ENCODE data around the gene DHX34. TPM values are rescaled to one million over a fixed set of nuclear protein-coding genes. Genes with fewer than 3 reads are reported as not detected.

DHX34 gene
- total and polyA plus RNA-seq, 9 of the 15 experiments (the other 6 are each of a cell fraction or from before 2014, with no cell fraction given): 0.36 to 42.0 (median 15.0) TPM

DNA sequence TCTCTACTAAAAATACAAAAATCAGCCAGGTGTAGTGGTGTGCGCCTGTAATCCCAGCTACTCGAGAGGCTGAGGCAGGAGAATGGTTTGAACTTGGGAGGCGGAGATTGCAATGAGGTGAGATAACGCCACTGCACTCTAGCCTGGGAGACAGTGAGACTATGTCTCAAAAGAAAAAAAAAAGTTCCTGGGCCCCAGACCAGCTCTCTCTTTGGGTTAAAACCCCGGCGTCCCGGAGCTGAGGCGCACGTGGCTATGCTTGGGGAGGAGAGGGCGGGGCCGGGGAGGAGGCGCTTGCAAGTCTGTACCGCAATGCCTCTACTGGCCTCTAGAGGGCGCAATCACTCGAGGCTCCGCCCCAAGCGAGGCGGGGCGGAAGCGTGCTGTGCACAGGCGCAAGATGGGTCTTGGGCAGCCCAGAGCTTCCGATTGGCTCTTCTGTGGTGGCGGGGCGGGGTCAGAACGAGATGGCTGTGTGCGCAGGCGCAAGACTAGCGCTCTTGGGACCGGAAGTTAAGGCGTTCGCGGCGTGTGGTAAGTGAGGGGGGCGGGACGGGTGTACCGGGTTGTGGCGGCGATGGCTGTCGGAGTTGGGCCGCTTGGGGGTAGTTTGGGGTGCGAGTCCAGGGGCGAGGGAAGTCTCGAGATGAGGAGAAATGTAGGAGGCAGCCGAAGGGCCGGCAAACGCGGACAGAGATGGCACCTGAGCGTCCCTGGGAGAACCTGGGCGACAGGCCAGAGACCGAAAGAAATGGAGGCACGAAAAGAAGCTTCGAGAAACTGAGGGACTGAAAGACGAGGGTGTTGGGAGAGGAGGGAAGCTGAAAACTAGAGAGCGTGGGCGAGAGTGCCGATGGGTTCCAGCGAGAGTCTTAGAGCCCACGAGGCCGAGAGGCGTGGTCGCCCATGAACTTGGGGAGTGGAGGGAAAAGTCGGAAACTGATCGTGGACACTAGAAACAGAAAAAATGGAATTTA, at the start of gene DHX34 (continued):
- TF ChIP-seq, protein P1, sequence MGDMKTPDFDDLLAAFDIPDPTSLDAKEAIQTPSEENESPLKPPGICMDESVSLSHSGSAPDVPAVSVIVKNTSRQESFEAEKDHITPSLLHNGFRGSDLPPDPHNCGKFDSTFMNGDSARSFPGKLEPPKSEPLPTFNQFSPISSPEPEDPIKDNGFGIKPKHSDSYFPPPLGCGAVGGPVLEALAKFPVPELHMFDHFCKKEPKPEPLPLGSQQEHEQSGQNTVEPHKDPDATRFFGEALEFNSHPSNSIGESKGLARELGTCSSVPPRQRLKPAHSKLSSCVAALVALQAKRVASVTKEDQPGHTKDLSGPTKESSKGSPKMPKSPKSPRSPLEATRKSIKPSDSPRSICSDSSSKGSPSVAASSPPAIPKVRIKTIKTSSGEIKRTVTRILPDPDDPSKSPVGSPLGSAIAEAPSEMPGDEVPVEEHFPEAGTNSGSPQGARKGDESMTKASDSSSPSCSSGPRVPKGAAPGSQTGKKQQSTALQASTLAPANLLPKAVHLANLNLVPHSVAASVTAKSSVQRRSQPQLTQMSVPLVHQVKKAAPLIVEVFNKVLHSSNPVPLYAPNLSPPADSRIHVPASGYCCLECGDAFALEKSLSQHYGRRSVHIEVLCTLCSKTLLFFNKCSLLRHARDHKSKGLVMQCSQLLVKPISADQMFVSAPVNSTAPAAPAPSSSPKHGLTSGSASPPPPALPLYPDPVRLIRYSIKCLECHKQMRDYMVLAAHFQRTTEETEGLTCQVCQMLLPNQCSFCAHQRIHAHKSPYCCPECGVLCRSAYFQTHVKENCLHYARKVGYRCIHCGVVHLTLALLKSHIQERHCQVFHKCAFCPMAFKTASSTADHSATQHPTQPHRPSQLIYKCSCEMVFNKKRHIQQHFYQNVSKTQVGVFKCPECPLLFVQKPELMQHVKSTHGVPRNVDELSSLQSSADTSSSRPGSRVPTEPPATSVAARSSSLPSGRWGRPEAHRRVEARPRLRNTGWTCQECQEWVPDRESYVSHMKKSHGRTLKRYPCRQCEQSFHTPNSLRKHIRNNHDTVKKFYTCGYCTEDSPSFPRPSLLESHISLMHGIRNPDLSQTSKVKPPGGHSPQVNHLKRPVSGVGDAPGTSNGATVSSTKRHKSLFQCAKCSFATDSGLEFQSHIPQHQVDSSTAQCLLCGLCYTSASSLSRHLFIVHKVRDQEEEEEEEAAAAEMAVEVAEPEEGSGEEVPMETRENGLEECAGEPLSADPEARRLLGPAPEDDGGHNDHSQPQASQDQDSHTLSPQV (IDR thresholded peaks at IDR 0.05): peak; percentile 87
- peak; percentile 62; the same call in 1 of the 2 replicates for TF ChIP-seq POLR2AphosphoS5 (IDR thresholded peaks at IDR 0.05; ENCODE audit: control insufficient read depth, insufficient read depth, low read depth, low read length)
- TF ChIP-seq, protein P2, sequence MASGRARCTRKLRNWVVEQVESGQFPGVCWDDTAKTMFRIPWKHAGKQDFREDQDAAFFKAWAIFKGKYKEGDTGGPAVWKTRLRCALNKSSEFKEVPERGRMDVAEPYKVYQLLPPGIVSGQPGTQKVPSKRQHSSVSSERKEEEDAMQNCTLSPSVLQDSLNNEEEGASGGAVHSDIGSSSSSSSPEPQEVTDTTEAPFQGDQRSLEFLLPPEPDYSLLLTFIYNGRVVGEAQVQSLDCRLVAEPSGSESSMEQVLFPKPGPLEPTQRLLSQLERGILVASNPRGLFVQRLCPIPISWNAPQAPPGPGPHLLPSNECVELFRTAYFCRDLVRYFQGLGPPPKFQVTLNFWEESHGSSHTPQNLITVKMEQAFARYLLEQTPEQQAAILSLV (tag; IDR thresholded peaks at IDR 0.05): no peak
- 0 out of 2 replicates have a peak, but pooled peaks have one; percentile 35 for TF ChIP-seq ZSCAN32 (CRISPR knock-in tag; IDR thresholded peaks at IDR 0.05)
- TF ChIP-seq EP400 (IDR thresholded peaks at IDR 0.05): peak; percentile 89
- TF ChIP-seq, protein P3, sequence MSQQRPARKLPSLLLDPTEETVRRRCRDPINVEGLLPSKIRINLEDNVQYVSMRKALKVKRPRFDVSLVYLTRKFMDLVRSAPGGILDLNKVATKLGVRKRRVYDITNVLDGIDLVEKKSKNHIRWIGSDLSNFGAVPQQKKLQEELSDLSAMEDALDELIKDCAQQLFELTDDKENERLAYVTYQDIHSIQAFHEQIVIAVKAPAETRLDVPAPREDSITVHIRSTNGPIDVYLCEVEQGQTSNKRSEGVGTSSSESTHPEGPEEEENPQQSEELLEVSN (IDR thresholded peaks at IDR 0.05; ENCODE audit: borderline replicate concordance in 1 of 2, extremely low read depth in 1 of 2, insufficient read depth in 1 of 2, insufficient read length in 1 of 2, low read depth in 1 of 2, low read length in 1 of 2, poor library complexity in 1 of 2, severe bottlenecking in 1 of 2): peak; percentile 62 to 91
- TF ChIP-seq CREBBP (IDR thresholded peaks at IDR 0.05; ENCODE audit: low read depth, low read length): no peak
- TF ChIP-seq EGR1 (conservative IDR thresholded peaks at IDR 0.05): peak; percentile 80
- no peak for TF ChIP-seq ZKSCAN3 (CRISPR knock-in tag; IDR thresholded peaks at IDR 0.05)
- 0 out of 2 replicates have a peak, but pooled peaks have one; percentile 38 for TF ChIP-seq HLTF (IDR thresholded peaks at IDR 0.05)
- peak; percentile 88 for TF ChIP-seq POLR2B (IDR thresholded peaks at IDR 0.05; ENCODE audit: low read depth, partially characterized antibody)
- TF ChIP-seq PHB2 (IDR thresholded peaks at IDR 0.05; ENCODE audit: low read depth): peak; percentile 25; the same call in 1 of the 2 replicates
- 0 out of 2 replicates have a peak, but pooled peaks have one; percentile 11 for TF ChIP-seq SMARCE1 (IDR thresholded peaks at IDR 0.05)
- peak; percentile 55 for TF ChIP-seq KDM5B (IDR thresholded peaks at IDR 0.05; ENCODE audit: insufficient replicate concordance, low read depth, low read length)
- no peak for TF ChIP-seq PURB (CRISPR knock-in tag; IDR thresholded peaks at IDR 0.05; ENCODE audit: low read depth)
- TF ChIP-seq RB1 (IDR thresholded peaks at IDR 0.05; ENCODE audit: low read depth): peak; percentile 77; the same call in 1 of the 2 replicates
- no peak for TF ChIP-seq BDP1 (IDR thresholded peaks at IDR 0.05; ENCODE audit: insufficient read depth, insufficient read length)
- TF ChIP-seq, protein P4, sequence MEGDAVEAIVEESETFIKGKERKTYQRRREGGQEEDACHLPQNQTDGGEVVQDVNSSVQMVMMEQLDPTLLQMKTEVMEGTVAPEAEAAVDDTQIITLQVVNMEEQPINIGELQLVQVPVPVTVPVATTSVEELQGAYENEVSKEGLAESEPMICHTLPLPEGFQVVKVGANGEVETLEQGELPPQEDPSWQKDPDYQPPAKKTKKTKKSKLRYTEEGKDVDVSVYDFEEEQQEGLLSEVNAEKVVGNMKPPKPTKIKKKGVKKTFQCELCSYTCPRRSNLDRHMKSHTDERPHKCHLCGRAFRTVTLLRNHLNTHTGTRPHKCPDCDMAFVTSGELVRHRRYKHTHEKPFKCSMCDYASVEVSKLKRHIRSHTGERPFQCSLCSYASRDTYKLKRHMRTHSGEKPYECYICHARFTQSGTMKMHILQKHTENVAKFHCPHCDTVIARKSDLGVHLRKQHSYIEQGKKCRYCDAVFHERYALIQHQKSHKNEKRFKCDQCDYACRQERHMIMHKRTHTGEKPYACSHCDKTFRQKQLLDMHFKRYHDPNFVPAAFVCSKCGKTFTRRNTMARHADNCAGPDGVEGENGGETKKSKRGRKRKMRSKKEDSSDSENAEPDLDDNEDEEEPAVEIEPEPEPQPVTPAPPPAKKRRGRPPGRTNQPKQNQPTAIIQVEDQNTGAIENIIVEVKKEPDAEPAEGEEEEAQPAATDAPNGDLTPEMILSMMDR (IDR thresholded peaks at IDR 0.05 in 2 of 3, conservative IDR thresholded peaks at IDR 0.05 in 1 of 3; ENCODE audit: insufficient read depth in 2 of 3, low read depth in 1 of 3, low read length in 3 of 3): peak; percentile 93 to 99 (median 98)
- TF ChIP-seq BRD9 (IDR thresholded peaks at IDR 0.05; ENCODE audit: low read depth, partially characterized antibody): peak; percentile 30
